ENCODE results near the gene TPRA1. TPM values are rescaled to one million over a fixed set of nuclear protein-coding genes. Genes with fewer than 3 reads are reported as not detected.

Gene TPRA1
- total RNA-seq, 1 donor from 2014 or later: 11.8 TPM

- Mint-ChIP-seq H3K4me3 (no peak overlapping the region), H3K27me3 (ENCODE audit: insufficient read depth, low read depth) (peaks cover 25% of the 10 kb centered on the region), H3K4me1 (peaks cover 27% of the 10 kb centered on the region), H3K9me3 (no peaks in the 10 kb centered on the region), H3K27ac (no peak overlapping the region), H3K36me3 (peaks cover 2% of the 10 kb centered on the region)
- no peak overlapping the region for H3K9ac ChIP-seq
- no peak for DNase-seq (ENCODE audit: low spot score)
- no peaks in the 10 kb centered on the region for H3K36me3 ChIP-seq
- no peak overlapping the region for H3K27ac ChIP-seq
- no peak overlapping the region for H3K4me2 ChIP-seq
- TF ChIP-seq EZH2phosphoT487 (IDR thresholded peaks at IDR 0.05): no peak
- TF ChIP-seq EZH2 (IDR thresholded peaks at IDR 0.05): no peak
- peak; percentile 12 for TF ChIP-seq CTCF (IDR thresholded peaks at IDR 0.05)
- peaks cover 47% of the 10 kb centered on the region for H4K20me1 ChIP-seq (ENCODE audit: low read depth)
- H3K27me3 ChIP-seq: peaks cover 29% of the 10 kb centered on the region
- peaks cover 19% of the 10 kb centered on the region for H3F3A ChIP-seq (ENCODE audit: low read depth)
- H3K4me3 ChIP-seq: no peak overlapping the region
- peaks cover 18% of the 10 kb centered on the region for H3K4me1 ChIP-seq
- H3K79me2 ChIP-seq (ENCODE audit: low read depth): no peaks in the 10 kb centered on the region
- H3K9me3 ChIP-seq (ENCODE audit: low read depth): no peaks in the 10 kb centered on the region
- no peak overlapping the region for H2AFZ ChIP-seq (replicated peaks)
Observed at GRCh38 chr3:127632035-127632820, 41.7 kb upstream of the TPRA1 start.

GRCh38 chr3:127630811-127631714 is 40.5 kb upstream of the TPRA1 start:
- Histone ChIP-seq H3K27me3 (peaks cover 40% of the 10 kb centered on the region), H3K79me2 (ENCODE audit: low read depth) (no peaks in the 10 kb centered on the region), H3K4me1 (peaks cover 18% of the 10 kb centered on the region), H2AFZ (replicated peaks) (no peak overlapping the region), H3K4me2 (no peak overlapping the region), H3K36me3 (no peaks in the 10 kb centered on the region), H3K9me3 (ENCODE audit: low read depth) (no peaks in the 10 kb centered on the region), H3K9ac (no peak overlapping the region), H3K4me3 (no peak overlapping the region), H4K20me1 (ENCODE audit: low read depth) (peaks cover 47% of the 10 kb centered on the region), H3K27ac (no peak overlapping the region), H3F3A (ENCODE audit: low read depth) (peaks cover 19% of the 10 kb centered on the region)
- no peak overlapping the region for H3K27ac Mint-ChIP-seq
- H3K27me3 Mint-ChIP-seq (ENCODE audit: insufficient read depth, low read depth): peaks cover 29% of the 10 kb centered on the region
- no peak for DNase-seq (ENCODE audit: low spot score)
- no peaks in the 10 kb centered on the region for H3K9me3 Mint-ChIP-seq
- peaks cover 2% of the 10 kb centered on the region for H3K36me3 Mint-ChIP-seq
- TF ChIP-seq EZH2phosphoT487 (IDR thresholded peaks at IDR 0.05) (no peak), EZH2 (IDR thresholded peaks at IDR 0.05) (no peak), CTCF (IDR thresholded peaks at IDR 0.05) (no peak)
- H3K4me1 Mint-ChIP-seq: peaks cover 27% of the 10 kb centered on the region
- H3K4me3 Mint-ChIP-seq: peak overlapping the region; percentile 86

GRCh38 chr3:127629467-127630403 is 39.2 kb upstream of the TPRA1 start:
- Histone ChIP-seq H3K27ac (no peak overlapping the region), H3K4me2 (peak overlapping the region; percentile 82), H2AFZ (replicated peaks) (no peak overlapping the region), H3K4me3 (peak overlapping the region; percentile 47), H3K27me3 (peaks cover 47% of the 10 kb centered on the region), H3F3A (ENCODE audit: low read depth) (peaks cover 19% of the 10 kb centered on the region), H3K79me2 (ENCODE audit: low read depth) (no peaks in the 10 kb centered on the region), H3K9me3 (ENCODE audit: low read depth) (no peaks in the 10 kb centered on the region), H3K4me1 (peaks cover 18% of the 10 kb centered on the region), H3K36me3 (no peaks in the 10 kb centered on the region), H3K9ac (no peak overlapping the region), H4K20me1 (ENCODE audit: low read depth) (peaks cover 47% of the 10 kb centered on the region)
- peaks cover 27% of the 10 kb centered on the region for H3K4me1 Mint-ChIP-seq
- H3K27ac Mint-ChIP-seq: no peak overlapping the region
- H3K9me3 Mint-ChIP-seq: no peaks in the 10 kb centered on the region
- TF ChIP-seq CTCF (IDR thresholded peaks at IDR 0.05) (no peak), EZH2 (IDR thresholded peaks at IDR 0.05) (no peak), EZH2phosphoT487 (IDR thresholded peaks at IDR 0.05) (no peak)
- H3K27me3 Mint-ChIP-seq (ENCODE audit: insufficient read depth, low read depth): peaks cover 30% of the 10 kb centered on the region
- peaks cover 2% of the 10 kb centered on the region for H3K36me3 Mint-ChIP-seq
- DNase-seq (ENCODE audit: low spot score): no peak
- H3K4me3 Mint-ChIP-seq: peak overlapping the region; percentile 86

All from neural progenitor cell (in vitro differentiated cells).